HepG2 (cell line): Measurements from ENCODE around the gene NUBPL. TPM values are rescaled to one million over a fixed set of nuclear protein-coding genes. Genes with fewer than 3 reads are reported as not detected.

ENCODE experiments used
- CENPX ChIP-seq: sonication (generic); formaldehyde crosslinking; IDR thresholded peaks from 2 replicates; pipeline ENCODE4 v1.9.0; 2021; ENCODE audit warnings: mild to moderate bottlenecking, missing genetic modification reagents, moderate library complexity
- DNMT3B ChIP-seq: conservative IDR thresholded peaks from 2 replicates; pipeline ENCODE4 v1.6.1; 2016; ENCODE audit warnings: missing biosample characterization, control low read depth
- EEA1 ChIP-seq: sonication (generic); formaldehyde crosslinking; IDR thresholded peaks from 2 replicates; pipeline ENCODE4 v1.5.1; 2020; ENCODE audit warnings: mild to moderate bottlenecking, missing genetic modification reagents, borderline replicate concordance
- GTF2F1 ChIP-seq: fragments of 150-350 bp; IDR thresholded peaks from 2 replicates; pipeline ENCODE4 v1.6.1; 2014; ENCODE audit warnings: low read length
- NCOR1 ChIP-seq: fragments of 200-600 bp; sonication (generic); IDR thresholded peaks from 2 replicates; pipeline ENCODE4 v1.7.0; 2017; ENCODE audit warnings: antibody characterized with exemption, low read length, borderline replicate concordance
- RELA ChIP-seq: sonication (generic); formaldehyde crosslinking; IDR thresholded peaks from 2 replicates; pipeline ENCODE4 v1.4.0; 2020; ENCODE audit warnings: missing genetic modification reagents
- SIX4 ChIP-seq: sonication (generic); formaldehyde crosslinking; IDR thresholded peaks from 2 replicates; pipeline ENCODE4 v1.4.0; 2020; ENCODE audit warnings: missing genetic modification reagents
- SNAPC2 ChIP-seq: sonication (generic); formaldehyde crosslinking; IDR thresholded peaks from 2 replicates; pipeline ENCODE4 v1.8.1; 2022; ENCODE audit warnings: mild to moderate bottlenecking, missing genetic modification reagents
- SOX6 ChIP-seq, 2 experiments: fragments of 450-650 bp in 1 of 2; sonication (generic) in 1 of 2; formaldehyde crosslinking in 1 of 2; IDR thresholded peaks; 2 replicates each; pipeline versions ENCODE4 v1.4.0 to v1.6.1; 2017 to 2020; ENCODE audit warnings: antibody characterized with exemption in 1 of 2, mild to moderate bottlenecking in 1 of 2, missing genetic modification reagents in 1 of 2
- SRY ChIP-seq: sonication (generic); formaldehyde crosslinking; IDR thresholded peaks from 2 replicates; pipeline ENCODE4 v1.8.0; 2022; ENCODE audit warnings: mild to moderate bottlenecking, missing genetic modification reagents
- TSC22D2 ChIP-seq: sonication (generic); formaldehyde crosslinking; IDR thresholded peaks from 2 replicates; pipeline ENCODE4 v1.5.1; 2020; ENCODE audit warnings: missing genetic modification reagents, mild to moderate bottlenecking, borderline replicate concordance
- XBP1 ChIP-seq: sonication (generic); formaldehyde crosslinking; IDR thresholded peaks from 2 replicates; pipeline ENCODE4 v1.5.0; 2020; ENCODE audit warnings: missing genetic modification reagents
- ZBTB2 ChIP-seq: sonication (generic); formaldehyde crosslinking; IDR thresholded peaks from 2 replicates; pipeline ENCODE4 v1.8.0; 2022; ENCODE audit warnings: low read depth, missing genetic modification reagents
- ZC3H4 ChIP-seq: sonication (generic); formaldehyde crosslinking; IDR thresholded peaks from 2 replicates; pipeline ENCODE4 v1.4.0; 2020; ENCODE audit warnings: missing genetic modification reagents, borderline replicate concordance
- ZIK1 ChIP-seq: sonication (generic); formaldehyde crosslinking; IDR thresholded peaks from 2 replicates; pipeline ENCODE4 v1.5.0; 2020; ENCODE audit warnings: mild to moderate bottlenecking, low read depth, missing genetic modification reagents, borderline replicate concordance
- ZNF331 ChIP-seq: sonication (generic); formaldehyde crosslinking; IDR thresholded peaks from 2 replicates; pipeline ENCODE4 v1.4.0; 2020; ENCODE audit warnings: missing genetic modification reagents
- ZNF382 ChIP-seq: sonication (generic); formaldehyde crosslinking; IDR thresholded peaks from 2 replicates; pipeline ENCODE4 v1.5.0; 2020; ENCODE audit warnings: missing genetic modification reagents, mild to moderate bottlenecking, borderline replicate concordance
- ZNF589 ChIP-seq: sonication (generic); formaldehyde crosslinking; conservative IDR thresholded peaks from 2 replicates; pipeline ENCODE4 v1.8.0; 2022; ENCODE audit warnings: mild to moderate bottlenecking, moderate library complexity, missing genetic modification reagents
- ZNF607 ChIP-seq: sonication (generic); formaldehyde crosslinking; IDR thresholded peaks from 2 replicates; pipeline ENCODE4 v1.5.1; 2020; ENCODE audit warnings: missing genetic modification reagents, mild to moderate bottlenecking, borderline replicate concordance
- ZNF644 ChIP-seq: IDR thresholded peaks from 2 replicates; pipeline ENCODE4 v1.6.1; 2016; ENCODE audit warnings: low read depth
- ZNF646 ChIP-seq: sonication (generic); formaldehyde crosslinking; IDR thresholded peaks from 2 replicates; pipeline ENCODE4 v1.9.0; 2021; ENCODE audit warnings: mild to moderate bottlenecking, missing genetic modification reagents
- ZNF766 ChIP-seq: sonication (generic); formaldehyde crosslinking; IDR thresholded peaks from 2 replicates; pipeline ENCODE4 v1.5.0; 2020; ENCODE audit warnings: missing genetic modification reagents, borderline replicate concordance
- ZNF776 ChIP-seq: sonication (generic); formaldehyde crosslinking; IDR thresholded peaks from 2 replicates; pipeline ENCODE4 v1.4.0; 2020; ENCODE audit warnings: mild to moderate bottlenecking, missing genetic modification reagents
- polyA plus RNA-seq, 8 experiments: library from polyadenylated mRNA; depleted of rRNA in 3 of 8; stranded (reverse) in 7 of 8; unstranded in 1 of 8; fragments of >200 nt; fragmentation: Illumina TruSeq in 4 of 8; extraction: Trizol in 4 of 8; gene quantifications; 2 replicates each; pipeline versions ENCODE4 v1.2.1 to v1.2.3, GENCODE V29; 2011 to 2016; ENCODE audit warnings: low read depth in 4 of 8, missing spikeins in 1 of 8, mixed read lengths in 1 of 8; ENCODE audit not compliant: insufficient read depth in 1 of 8
- total RNA-seq, 5 experiments: library from RNA; depleted of rRNA; stranded (reverse); fragments of >200 nt; fragmentation: Illumina TruSeq; extraction: Trizol; gene quantifications; 2 replicates each; pipeline ENCODE4 v1.2.3, GENCODE V29; 2016; ENCODE audit warnings: low read depth in 1 of 5

Gene NUBPL
- total and polyA plus RNA-seq, 2 of the 13 experiments (the other 11 are each of a cell fraction or from before 2014, with no cell fraction given): 21.3 to 44.1 TPM

- no peak for TF ChIP-seq CENPX (CRISPR knock-in tag)
- TF ChIP-seq ZNF382: no peak
- TF ChIP-seq ZIK1 (CRISPR knock-in tag): no peak
- TF ChIP-seq DNMT3B: no peak
- no peak for TF ChIP-seq SNAPC2 (CRISPR knock-in tag)
- TF ChIP-seq SOX6 (IDR thresholded peaks at IDR 0.05): no peak
- TF ChIP-seq SOX6 (CRISPR knock-in tag; IDR thresholded peaks at IDR 0.05): no peak
- TF ChIP-seq GTF2F1: no peak
- TF ChIP-seq ZNF644 (CRISPR knock-in tag): 0 out of 2 replicates have a peak, but pooled peaks have one; percentile 39
- TF ChIP-seq NCOR1: no peak
- TF ChIP-seq ZBTB2 (CRISPR knock-in tag): no peak
- TF ChIP-seq ZNF776: no peak
- TF ChIP-seq SIX4: 0 out of 2 replicates have a peak, but pooled peaks have one; percentile 49
- no peak for TF ChIP-seq ZNF766 (CRISPR knock-in tag)
- TF ChIP-seq XBP1 (CRISPR knock-in tag): no peak
- TF ChIP-seq RELA (CRISPR knock-in tag): no peak
- TF ChIP-seq ZNF646 (CRISPR knock-in tag): 0 out of 2 replicates have a peak, but pooled peaks have one; percentile 25
- TF ChIP-seq ZC3H4 (CRISPR knock-in tag): no peak
- no peak for TF ChIP-seq ZNF607
- TF ChIP-seq SRY (CRISPR knock-in tag): no peak
- TF ChIP-seq EEA1 (CRISPR knock-in tag): no peak
- no peak for TF ChIP-seq ZNF589 (CRISPR knock-in tag)
- TF ChIP-seq TSC22D2 (CRISPR knock-in tag): no peak
- no peak for TF ChIP-seq ZNF331 (CRISPR knock-in tag)
Observed at GRCh38 chr14:31678421-31679249, 117.4 kb downstream of the NUBPL start (continued).
